Activated naive CD4-positive, alpha-beta T cell treated with anti-CD3 and anti-CD28 coated beads, Interleukin-2, amount 50 U/mL, for 16 hours (primary cell): ENCODE results near the gene ADAMTS12.
"Not testable (repeated sequence)": the region's sequence is repeated elsewhere in the genome, so short reads cannot be mapped to it uniquely, and the experiment has no call there.

ENCODE experiments used
- DNase-seq: peaks from one replicate; pipeline ENCODE4 v3.0.0-alpha.2; 2020

Gene ADAMTS12

DNA sequence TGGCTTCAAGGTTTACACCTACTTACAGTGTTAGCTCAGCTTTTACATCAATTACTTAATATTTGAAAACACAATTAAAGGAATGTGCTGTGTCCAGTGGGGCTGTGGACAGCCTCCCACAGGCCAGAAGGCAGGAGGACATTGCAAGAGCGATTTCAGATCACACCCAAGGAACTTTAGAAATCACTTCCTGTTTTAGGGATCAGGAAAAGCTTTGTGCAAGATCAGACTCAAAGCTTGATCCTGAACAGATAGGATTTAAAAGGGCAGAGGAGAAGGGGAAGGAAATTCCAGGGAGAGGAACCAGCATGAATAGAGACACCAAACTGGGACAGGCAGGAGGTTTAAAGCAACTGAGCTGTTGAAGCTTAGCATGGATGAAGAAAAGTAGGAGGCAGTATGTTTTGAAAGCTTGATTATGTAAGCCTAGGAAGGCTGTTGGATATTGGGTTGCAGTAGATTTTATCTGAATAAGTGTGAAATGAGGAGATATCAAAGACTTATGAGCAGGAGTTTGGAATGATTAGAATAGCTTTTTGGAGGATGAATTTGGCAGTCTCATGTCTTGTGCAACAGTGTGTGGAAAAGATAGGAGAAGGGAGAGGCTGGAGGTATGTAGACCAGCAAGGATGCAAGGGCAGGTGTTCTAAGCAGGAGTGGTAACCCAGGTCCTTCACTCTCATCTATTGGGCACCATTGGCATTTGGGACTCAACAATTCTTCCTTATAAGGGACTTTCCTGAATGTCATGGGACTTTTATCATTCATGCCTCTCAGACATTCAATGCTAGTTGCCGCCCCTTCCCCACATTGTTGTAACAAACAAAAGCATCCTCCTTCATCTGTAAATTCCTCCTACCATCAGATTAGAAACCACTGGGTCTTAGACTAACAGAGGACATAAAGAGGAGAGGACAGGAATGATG is 327.5 kb downstream of the ADAMTS12 start:
- DNase-seq: no peak

DNA sequence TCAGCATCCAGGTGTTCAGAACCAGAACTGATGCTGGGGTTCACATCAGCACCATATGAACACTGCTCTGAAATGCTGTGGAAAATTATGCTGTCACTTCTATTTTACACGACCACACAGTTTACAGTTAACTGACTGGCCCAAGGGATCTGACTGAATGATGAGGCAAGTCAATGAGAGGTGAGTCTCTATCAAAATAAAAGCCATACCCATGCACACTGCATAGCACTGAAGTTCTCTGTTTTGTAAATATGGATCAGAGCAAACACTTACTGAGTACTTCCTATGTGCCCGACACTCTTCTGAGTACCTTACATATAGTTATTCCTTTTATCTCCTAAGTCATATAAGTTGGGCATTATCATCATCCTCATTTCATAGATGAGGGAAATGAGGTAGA is 328.3 kb downstream of the ADAMTS12 start:
- no peak for DNase-seq

DNA sequence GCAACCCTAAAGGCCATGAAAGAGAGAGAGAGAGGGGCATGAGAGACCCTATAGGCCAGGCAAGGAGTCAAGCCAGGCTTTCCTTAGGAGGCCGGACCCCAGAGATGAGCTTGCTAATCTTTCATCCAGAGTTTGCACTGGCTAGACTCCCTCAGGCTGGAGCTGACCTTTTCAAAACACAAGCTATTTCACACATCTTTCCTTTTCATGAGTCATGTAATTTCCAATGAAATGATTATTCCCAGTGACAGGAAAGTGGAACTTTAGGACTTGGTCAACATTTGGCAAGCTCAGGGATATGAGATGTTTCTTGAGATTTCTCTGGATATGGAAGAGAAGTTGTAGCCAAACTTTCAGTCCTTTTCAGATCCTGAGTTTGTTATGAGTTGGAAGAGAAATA is 333.3 kb downstream of the ADAMTS12 start:
- DNase-seq: no peak

DNA sequence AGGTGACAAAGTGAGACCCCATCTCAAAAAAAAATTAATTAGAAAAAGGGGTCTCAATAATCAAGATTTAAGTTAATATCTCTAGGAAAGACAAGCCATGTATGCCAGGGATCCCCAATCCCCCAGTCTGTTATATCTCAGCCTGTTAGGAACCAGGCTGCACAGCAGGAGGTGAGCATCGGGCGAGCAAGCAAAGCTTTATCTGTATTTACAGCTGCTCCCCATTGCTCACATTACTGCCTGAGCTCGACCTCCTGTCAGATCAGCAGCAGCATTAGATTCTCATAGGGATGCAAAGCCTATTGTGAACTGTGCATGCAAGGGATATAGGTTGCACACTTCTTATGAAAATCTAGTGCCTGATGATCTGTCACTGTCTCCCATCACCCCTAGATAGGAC is 334.2 kb downstream of the ADAMTS12 start:
- no peak for DNase-seq

DNA sequence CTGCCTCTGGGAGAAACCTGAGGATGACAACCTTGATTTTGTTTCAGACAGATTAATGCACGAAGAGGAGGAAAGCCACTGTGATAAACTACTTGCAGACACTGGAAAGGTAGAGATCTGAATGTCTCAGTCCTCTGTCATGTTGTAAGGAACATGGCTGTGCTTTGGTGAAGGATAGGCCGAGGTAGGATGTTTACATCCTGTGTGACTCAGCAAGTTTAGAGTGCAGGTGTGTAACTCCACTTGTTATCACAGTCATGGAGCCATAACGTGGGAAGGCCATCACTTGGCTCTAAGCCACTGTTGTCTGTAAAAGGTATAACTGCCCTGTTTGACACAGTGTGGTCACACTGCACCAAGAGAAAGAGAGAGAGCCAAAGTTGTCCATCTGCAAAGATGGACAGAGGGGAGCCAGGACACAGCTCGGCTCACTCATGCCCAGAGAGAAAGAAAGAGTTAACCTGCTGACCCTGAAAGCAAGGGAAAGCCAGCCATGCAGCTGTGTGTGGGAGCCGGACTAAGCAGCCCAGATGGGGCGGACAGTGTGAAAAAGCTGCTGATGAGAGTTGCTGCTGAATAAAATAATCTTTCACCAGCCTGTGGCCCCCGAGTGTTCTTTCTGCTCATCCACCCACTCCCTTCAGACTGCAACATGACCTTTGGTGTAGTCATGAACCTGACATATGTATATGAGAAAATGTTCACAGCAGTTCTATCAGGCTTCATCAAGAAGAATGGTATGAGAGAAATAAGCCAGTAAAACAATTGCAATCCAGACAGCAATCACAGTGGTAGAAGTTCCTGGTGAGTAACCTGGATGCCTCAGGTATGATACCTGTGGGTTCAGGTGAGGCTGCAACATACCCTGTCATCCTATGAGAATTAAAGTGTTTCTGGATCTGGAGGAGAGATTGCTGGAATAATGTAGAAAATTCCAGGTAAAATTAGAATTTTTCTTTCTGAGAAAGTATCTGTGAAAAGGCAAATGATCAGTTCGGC is 335.2 kb downstream of the ADAMTS12 start:
- DNase-seq: no peak

DNA sequence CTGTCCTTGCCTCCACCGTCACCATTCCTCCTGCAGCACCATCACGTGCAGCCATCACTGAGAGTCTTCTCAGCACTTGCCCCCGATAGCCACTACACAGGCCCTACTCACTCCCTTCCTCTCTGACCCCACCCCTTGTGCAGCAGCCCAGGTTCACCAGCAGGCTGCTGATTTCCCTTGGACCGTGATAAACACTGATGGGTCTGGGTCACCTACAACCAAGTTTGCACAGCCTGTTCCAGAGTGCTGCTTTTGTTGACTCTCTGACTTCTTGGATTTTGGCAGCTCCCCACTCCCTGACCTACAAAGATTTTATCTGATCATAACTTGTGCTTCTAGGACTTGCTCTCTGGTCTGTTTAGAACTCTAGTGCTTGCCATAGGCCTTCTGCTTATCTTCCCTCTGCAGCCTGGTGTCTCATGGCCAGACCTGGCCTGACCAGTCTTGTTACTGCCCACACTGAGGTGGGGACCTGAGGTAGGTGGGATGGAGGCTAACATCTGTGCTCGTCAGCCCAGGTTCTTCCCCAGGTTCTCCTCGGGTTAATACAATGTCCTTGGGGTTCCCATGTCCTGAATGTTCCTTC is 341.7 kb downstream of the ADAMTS12 start:
- no peak for DNase-seq

DNA sequence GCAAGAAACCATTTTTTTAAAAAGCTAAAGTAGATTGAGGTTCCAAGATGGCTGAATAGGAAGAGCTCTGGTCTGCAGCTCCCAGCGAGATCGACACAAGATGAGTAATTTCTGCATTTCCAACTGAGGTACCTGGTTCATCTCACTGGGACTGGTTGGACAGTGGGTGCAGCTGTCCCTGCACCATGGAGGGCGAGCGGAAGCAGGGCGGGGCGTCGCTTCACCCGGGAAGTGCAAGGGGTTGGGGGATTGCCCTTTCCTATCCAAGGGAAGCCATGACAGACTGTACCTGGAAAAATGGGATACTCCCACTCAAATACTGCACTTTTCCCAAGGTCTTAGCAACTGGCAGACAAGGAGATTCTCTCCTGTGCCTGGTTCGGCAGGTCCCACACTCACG is 352.0 kb downstream of the ADAMTS12 start:
- DNase-seq: not testable (repeated sequence)

DNA sequence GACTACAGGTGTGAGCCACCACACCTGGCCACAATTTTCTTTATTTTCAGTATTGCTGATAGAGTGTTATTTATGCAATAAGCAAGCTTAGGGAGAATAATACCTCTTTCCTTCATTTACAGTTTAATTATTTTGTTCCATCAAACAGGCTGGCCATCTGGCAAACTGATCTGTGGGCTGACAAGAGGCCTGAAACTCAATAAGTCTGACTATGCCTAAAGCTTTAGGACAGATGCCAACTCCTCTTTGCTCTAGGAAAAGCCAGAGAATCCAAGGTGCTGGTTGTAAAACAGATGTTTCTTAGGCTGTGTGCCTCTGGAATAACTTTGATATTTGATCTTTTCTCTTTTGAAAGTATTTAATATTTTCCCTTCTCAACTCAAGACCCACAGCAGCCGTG is 352.6 kb downstream of the ADAMTS12 start:
- no peak for DNase-seq

DNA sequence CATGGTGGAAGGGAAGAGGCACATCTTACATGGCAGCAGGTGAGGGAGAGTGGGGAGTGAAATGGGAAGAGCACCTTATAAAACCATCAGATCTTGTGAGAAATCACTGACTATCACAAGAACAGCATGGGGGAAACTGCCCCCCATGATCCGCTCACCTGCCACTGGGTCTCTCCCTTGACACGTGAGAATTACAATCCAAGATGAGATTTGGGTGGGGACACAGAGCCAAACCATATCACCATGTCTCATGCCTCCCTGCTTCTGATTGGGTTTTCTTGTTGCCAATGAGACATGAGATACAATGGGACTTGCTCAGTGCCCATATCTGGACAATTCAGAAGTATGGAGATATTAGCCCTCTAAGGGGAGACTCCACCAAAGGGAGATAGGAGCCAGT is 353.6 kb downstream of the ADAMTS12 start:
- no peak for DNase-seq

DNA sequence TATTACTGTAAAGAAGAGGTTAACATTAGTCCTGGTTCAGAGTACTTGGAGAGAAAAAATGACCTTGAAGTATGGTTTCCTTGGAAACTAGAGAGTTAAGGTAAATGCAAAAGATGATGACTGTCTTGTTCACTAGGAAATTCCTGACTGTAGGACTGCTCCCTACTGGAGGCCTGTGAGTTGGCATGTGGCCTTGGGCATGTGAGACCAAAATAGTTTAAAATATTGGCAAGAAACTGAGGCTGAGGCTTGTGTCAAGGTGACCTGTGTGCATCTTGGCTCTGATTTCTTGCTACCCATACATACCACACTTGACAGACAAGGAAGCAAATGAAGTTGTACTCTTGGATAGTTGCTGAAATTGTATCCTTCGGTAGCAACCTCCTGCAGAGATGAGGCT is 354.6 kb downstream of the ADAMTS12 start:
- DNase-seq: no peak

DNA sequence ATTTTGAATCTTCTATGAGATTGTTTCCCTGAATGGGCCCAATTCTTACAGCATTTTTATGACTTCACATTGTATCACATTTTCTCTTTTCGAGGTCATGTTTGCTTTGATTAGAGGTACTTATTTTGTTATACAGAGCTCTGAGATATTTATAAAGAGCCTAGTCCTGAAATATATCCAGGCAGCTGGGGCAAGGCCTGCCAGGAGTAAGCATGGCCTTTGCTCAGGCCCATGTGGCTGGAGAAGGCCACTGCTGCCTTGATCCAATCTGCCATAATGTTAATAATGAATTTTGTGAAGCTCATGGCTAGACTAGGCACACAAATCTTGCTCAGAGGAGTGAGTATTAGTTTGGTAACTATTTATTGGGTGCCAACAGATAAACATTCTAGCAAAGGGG is 355.0 kb downstream of the ADAMTS12 start:
- DNase-seq: no peak

DNA sequence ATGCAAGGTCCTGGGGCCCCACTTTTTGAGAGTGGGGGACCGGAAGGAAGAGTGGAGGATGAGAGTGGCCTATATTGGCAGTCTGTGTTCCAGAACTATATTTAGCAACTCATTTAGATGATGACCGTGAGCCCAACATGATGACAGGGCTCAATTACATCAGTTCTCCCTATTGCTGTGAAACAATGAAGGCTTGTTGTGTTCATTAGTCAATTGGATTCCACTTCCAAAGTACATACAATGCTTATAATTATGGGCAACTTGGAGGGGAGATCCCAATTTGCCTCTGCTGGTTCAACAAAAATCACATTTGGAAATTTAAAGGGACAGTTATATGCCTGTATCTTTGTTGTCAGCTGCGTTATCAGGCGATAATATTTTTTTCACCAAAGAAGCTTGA is 360.0 kb downstream of the ADAMTS12 start:
- no peak for DNase-seq

DNA sequence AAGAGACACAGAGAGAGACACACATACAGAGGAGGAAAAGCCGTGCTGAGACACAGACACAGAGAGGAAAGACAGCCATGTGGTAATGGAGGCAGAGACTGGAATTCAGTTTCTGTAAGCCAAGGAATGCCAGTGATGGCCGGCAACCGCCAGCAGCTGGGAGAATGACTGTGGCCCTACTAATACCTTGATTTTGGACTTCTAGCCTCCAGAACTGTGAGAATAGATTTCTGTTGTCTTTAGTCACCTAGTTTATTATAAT is 360.8 kb downstream of the ADAMTS12 start:
- DNase-seq: no peak

DNA sequence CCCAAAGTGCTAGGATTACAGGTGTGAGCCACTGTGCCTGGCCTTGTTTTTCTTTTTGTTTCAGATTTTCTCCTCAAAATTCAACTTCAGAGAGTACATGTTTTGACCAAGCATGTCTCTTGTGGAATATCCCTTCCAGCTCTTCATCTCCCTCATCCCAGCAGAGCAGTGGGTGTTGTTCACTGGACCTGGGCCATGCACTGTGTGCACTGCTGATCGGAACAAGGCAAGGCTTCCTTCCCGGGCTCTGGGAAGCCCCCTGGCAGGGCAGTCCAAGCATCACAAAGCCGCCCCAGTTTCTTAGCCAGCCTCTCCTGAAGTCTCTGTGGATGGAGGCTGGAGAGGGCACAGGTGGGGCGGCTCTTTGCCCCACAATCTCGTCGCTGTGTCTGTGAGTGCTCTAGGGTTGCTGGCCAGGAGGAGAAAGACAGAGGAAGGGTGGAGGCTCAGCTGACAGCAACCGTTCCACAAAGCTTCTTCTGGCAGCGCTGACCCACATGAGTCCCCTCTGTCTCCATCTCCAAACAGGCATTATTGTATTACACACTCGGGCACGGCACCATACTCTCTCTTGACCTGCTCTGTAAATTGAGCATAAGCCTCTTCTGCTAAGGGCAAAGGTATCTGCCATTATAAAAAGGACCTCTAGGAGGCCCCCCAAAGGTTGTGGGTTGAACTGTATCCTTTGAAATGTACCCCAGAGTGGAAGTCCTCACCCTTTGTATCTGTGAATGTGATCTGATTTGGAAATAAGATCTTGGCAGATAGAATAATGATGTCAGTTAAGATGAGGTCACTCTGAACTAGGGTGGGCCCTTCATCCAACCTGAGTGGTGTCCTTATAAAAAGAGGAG is 361.4 kb downstream of the ADAMTS12 start:
- no peak for DNase-seq

DNA sequence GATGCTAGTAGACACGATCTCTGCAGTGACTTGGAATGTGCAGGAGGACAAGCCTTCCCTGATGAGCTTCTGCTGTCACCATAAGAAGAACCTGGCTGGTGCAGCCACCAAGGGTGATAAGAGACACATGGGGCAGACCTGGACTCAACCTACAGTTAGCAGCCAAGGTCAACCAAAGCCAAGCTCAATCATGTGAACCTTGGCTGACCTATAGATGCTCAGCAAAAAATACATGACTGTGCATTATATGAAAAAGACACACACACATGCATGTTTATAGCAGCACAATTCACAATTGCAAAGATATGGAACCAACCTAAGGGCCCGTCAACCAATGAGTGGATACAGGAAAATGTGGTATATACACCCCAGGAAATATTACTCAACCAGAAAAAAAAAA is 364.1 kb downstream of the ADAMTS12 start:
- no peak for DNase-seq

DNA sequence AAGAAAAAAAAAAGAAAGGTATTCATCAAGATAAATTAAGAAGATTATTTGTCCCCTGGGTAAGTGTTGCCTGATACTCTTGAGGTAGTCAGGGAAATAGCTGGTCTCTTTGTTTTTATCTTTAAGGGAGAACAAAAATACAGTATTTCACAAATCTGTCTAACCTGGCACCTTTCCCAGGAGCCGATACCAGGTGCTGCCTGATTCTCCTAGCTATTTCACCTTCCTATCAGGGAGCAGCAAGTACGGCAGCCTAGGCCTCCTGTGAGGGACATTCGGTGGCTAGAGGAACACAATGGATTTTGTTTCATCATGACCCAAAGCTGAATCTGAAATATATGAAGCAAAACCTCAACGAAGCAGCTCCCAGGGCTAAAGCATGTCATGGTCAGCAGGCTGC is 365.0 kb downstream of the ADAMTS12 start:
- DNase-seq: no peak

DNA sequence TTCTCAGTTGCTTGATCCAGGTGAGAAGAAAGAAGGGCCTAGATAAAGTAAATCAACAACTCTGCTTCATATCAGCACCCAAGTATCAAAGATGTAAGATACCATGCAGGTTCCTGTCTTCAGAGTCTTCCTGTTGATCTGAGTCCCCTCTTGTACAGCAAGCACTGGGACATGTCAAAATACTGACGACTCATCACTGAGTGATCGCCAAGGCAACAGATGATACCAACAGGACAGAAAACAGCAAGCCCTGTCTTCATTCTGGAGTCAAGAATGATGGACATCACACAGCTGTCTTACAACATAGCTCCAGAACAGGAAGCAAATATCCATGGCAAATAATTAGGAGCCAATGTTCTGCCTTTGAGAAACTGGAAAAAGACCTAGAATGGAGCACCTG is 367.3 kb downstream of the ADAMTS12 start:
- DNase-seq: no peak

DNA sequence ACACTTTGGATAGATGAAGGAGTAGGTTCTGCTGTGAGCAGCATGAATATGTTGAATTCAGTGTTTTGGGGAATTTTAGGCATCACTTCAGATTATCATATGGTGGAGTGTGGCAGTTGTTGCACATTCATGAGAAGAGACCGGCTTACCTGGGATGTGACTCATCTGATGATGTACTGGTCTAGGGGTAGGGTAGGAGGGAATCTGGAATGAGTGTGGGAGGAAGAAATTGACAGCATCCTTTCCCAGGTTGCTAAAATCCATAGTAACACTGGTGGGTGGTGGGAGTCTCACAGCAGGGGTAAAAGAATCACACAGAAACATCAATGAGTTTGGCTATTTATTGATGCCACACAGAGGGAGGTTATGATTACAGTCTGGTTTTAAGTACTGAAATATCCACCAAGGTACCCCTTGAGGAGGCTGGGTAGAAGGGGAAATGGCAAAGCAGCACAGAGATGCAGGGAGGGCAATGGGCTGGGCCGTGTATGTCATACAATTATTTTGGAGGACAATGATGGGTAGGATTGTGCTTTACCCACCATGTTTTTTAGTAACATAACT is 368.5 kb downstream of the ADAMTS12 start:
- no peak for DNase-seq

DNA sequence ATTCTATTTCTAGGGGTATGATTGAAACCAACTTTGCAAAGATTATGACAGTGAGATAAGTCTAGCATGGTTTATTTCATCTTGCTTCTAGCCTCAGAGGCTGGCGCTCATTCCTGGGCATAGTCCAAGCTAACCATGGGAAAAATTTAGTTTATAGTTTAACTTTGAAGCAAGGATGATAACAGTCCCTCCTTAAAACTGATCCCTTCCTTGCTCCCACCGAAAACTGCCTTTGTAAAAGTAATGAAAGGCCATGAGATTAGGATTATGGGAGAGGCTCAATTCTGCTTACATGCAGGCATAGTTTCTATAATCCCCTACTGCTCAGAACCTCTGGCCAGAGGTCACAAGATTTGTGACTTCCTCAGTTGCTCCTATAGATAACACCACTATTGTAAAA is 375.4 kb downstream of the ADAMTS12 start:
- DNase-seq: no peak

DNA sequence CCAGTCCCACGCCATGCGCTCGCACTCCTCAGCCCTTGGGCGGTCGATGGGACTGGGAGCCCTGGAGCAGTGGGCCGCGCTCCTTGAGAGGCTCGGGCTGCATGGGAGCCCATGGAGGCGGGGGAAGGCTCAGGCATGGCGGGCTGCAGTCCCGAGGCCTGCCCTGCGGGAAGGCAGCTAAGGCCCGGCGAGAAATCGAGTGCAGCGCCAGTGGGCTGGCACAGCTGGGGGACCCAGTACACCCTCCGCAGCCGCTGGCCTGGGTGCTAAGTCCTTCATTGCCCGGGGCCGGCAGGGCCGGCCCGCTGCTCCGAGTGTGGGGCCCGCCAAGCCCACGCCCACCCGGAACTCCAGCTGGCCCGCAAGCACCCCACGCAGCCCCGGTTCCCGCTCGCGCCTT is 376.4 kb downstream of the ADAMTS12 start:
- not testable (repeated sequence) for DNase-seq

DNA sequence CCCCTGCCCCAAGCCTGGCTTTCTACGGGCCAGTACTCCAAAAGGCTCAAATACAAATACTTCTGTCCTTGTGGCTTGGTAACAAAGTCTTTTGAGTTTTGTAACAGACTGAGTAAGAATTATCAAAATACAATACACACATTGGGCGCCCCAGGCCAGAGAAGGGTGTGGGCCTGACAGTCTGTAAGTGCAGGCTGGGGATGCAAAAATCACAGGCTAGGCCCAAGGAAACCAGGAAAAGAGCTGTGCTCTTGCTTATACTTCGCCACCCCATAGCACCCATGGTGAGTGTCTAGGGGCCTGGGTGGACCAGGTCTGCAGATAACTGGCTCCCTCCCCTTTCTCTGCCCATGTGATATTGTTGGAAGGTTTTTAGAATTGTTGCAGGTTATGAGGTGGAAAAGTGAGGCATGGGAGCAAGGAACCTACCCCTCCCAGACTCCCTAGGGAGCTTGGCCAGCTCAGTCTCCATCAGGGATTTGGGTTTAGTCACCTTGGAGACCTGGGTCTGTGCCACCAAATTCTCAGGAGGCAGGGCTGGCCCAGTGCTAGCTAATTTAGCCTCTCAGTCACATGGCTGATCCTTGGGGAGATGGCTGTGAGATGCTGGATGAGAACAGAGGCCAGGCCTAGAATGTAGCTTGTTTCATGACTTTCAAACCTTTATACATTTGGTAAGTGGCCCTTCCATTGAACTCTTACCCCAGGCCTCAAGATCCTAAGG is 378.2 kb downstream of the ADAMTS12 start:
- no peak for DNase-seq

DNA sequence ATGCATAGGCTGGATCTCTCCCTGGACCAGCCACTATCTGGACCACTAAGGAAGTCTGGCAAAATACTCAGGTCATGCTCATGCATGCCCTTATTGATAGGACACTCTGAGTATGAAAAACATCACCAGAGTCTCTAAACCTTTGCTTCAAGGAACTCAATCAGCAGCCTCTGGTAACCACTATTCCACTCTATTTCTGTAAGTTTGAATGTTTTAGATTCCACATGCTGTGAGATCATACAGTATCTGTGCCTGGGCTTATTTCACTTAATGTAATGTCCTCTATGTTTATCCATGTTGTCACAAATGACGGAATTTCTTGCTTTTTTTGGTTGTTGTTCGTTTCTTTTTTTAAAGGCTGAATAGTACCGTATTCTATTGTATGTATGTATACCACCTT is 382.8 kb downstream of the ADAMTS12 start:
- DNase-seq: no peak
